Body of pancreas (tissue), 4 donors: ENCODE data around the gene CDK14. TPM values are rescaled to one million over a fixed set of nuclear protein-coding genes. Genes with fewer than 3 reads are reported as not detected.

Experiments
- ATAC-seq: fragments of 150-250 bp; one replicate; pipeline ENCODE4 v1.9.1; 2016
- DNase-seq, 4 donors: peaks; one replicate each; pipeline ENCODE4 v3.0.0-alpha.2; 2019
- H3K27ac ChIP-seq, 4 donors: fragments of 200-600 bp; sonication (generic); 1 replicate in 3 of 4; 2 replicates in 1 of 4; pipeline versions ENCODE4 v1.5.1 to v1.6.1; 2016 to 2019; ENCODE audit warnings: mild to moderate bottlenecking in 1 of 4, mixed read lengths in 1 of 4, moderate library complexity in 1 of 4
- H3K27me3 ChIP-seq, 2 donors: fragments of 200-600 bp; sonication (generic); one replicate each; pipeline ENCODE4 v1.6.0; 2016; ENCODE audit warnings: mild to moderate bottlenecking in 1 of 2
- H3K36me3 ChIP-seq, 2 donors: fragments of 200-600 bp; sonication (generic); replicated peaks in 1 of 2; 2 replicates each; pipeline ENCODE4 v1.5.1; 2016; ENCODE audit warnings: low read depth in 2 of 2; ENCODE audit not compliant: insufficient read depth in 1 of 2
- H3K4me1 ChIP-seq: fragments of 200-600 bp; sonication (generic); one replicate; pipeline ENCODE4 v1.6.0; 2016
- H3K4me3 ChIP-seq, 2 donors: fragments of 200-600 bp; sonication (generic); 1 replicate in 1 of 2; 2 replicates in 1 of 2; pipeline ENCODE4 v1.5.1; 2016 to 2019
- H3K9me3 ChIP-seq, 3 donors: fragments of 200-600 bp; sonication (generic); 1 replicate in 2 of 3; 2 replicates in 1 of 3; pipeline ENCODE4 v1.5.1; 2016
- POLR2A ChIP-seq, 3 donors: fragments of 450-650 bp; IDR thresholded peaks; one replicate each; pipeline ENCODE4 v1.6.1; 2016; ENCODE audit warnings: antibody characterized with exemption in 3 of 3, mild to moderate bottlenecking in 2 of 3
- WGBS, 2 donors: methylation state at CpG; one replicate each; pipeline ENCODE4 v1.1.5; 2017; 5-methylcytosine and 5-hydroxymethylcytosine counted together
- intact Hi-C: fragments of 100-400 bp; cut with DNase I; formaldehyde crosslinking; loops from one replicate; pipeline ENCODE4 v1.15.1; 2023
- total RNA-seq, 2 donors: library from RNA; depleted of rRNA; stranded (reverse); fragments of >200 nt; gene quantifications; one replicate each; pipeline ENCODE4 v1.1.0, GENCODE V29; 2016
- TF ChIP-seq, protein P1 (sequence below), 7 experiments: fragments of 450-650 bp in 4 of 7; fragments of 200-600 bp in 3 of 7; sonication (generic) in 3 of 7; IDR thresholded peaks; one replicate each; pipeline ENCODE4 v1.5.1; 2016 to 2019; ENCODE audit warnings: antibody characterized with exemption in 7 of 7

The CDK14 gene
- total RNA-seq, 2 donors from 2014 or later = 21.8 to 35.6 TPM

DNA sequence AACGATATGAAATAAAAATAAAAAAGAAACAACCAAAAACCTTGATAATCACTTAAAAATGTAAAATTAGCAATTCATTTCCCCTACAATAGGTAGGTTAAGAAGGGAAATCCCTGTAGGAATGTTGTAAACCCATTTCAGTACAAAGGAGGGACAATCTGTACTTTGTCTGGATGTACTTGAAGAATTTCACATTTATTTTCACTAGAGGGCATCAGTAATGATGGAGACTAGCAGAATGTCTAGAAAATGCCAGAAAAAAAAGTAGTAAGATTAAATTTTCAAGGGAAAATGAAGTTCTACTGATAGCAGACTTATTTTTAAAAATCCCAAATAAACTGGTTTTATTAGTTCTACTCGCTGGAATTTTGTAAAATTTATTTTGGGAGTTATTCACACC is 459.1 kb downstream of the CDK14 start:
- 89 to 91% methylated on average over 2 of the region's 2 CpGs for WGBS, 2 donors
- Histone ChIP-seq H3K27me3 (no peaks in the 10 kb centered on the region), H3K4me1 (no peaks in the 10 kb centered on the region), H3K9me3 (no peaks in the 10 kb centered on the region), H3K36me3 (no peaks in the 10 kb centered on the region), H3K27ac (no peak overlapping the region), H3K4me3 (no peak overlapping the region)
- intact Hi-C loops = no loop called here
- TF ChIP-seq, protein P1, sequence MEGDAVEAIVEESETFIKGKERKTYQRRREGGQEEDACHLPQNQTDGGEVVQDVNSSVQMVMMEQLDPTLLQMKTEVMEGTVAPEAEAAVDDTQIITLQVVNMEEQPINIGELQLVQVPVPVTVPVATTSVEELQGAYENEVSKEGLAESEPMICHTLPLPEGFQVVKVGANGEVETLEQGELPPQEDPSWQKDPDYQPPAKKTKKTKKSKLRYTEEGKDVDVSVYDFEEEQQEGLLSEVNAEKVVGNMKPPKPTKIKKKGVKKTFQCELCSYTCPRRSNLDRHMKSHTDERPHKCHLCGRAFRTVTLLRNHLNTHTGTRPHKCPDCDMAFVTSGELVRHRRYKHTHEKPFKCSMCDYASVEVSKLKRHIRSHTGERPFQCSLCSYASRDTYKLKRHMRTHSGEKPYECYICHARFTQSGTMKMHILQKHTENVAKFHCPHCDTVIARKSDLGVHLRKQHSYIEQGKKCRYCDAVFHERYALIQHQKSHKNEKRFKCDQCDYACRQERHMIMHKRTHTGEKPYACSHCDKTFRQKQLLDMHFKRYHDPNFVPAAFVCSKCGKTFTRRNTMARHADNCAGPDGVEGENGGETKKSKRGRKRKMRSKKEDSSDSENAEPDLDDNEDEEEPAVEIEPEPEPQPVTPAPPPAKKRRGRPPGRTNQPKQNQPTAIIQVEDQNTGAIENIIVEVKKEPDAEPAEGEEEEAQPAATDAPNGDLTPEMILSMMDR (IDR thresholded peaks at IDR 0.05) = no peak
- no peak for TF ChIP-seq POLR2A (IDR thresholded peaks at IDR 0.05)
- no peak for DNase-seq
- no peak for ATAC-seq

DNA sequence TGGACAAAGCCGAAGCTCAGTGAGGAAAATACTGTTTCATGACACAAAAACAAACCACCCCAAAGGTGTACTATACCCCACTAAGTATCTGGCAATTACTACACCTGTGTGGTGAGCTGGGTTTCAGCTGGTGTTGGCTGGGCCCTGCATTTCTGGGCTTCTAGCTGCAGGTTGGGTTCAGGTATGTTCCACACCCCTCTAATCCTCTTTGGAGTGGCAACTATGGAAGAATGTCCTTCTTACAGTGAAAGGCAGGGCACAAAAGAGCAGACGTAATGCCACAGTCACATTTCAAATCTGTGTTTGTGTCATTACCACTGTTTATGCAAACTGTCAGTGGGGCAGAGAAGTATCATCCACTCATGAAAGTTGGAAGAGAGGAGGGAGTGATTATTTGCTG is 466.6 kb downstream of the CDK14 start:
- intact Hi-C loops = no loop called here
- Histone ChIP-seq H3K27me3 (no peaks in the 10 kb centered on the region), H3K36me3 (no peaks in the 10 kb centered on the region), H3K9me3 (no peaks in the 10 kb centered on the region), H3K4me1 (peaks cover 5% of the 10 kb centered on the region), H3K27ac (no peak overlapping the region), H3K4me3 (no peak overlapping the region)
- WGBS, 2 donors = 92 to 96% methylated on average over 2 of the region's 2 CpGs
- no peak for DNase-seq
- no peak for ATAC-seq
- no peak for TF ChIP-seq POLR2A (IDR thresholded peaks at IDR 0.05)
- TF ChIP-seq, protein P1 (IDR thresholded peaks at IDR 0.05) = no peak

DNA sequence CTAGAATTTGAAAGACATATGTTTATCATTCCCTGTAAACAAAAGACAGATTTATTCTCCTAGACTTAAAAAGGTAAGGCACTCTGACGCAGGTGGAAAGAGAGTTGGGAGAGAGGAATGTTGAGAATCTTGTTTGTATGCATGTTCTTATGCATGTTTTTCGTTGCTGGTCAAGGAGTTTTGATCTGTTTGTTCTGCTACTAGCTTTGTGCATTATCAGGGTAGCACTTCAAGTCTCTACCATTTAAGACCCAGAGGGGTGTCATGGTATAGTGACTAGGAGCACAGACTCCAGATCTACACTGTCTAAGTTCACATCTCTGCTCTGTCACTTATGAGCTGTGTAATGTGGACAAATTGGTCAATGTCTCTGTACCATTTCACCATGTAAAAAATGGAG is 467.9 kb downstream of the CDK14 start:
- no peak overlapping the region for H3K4me3 ChIP-seq
- ATAC-seq = no peak
- WGBS, 2 donors = 74 to 75% methylated on average over 2 of the region's 2 CpGs

DNA sequence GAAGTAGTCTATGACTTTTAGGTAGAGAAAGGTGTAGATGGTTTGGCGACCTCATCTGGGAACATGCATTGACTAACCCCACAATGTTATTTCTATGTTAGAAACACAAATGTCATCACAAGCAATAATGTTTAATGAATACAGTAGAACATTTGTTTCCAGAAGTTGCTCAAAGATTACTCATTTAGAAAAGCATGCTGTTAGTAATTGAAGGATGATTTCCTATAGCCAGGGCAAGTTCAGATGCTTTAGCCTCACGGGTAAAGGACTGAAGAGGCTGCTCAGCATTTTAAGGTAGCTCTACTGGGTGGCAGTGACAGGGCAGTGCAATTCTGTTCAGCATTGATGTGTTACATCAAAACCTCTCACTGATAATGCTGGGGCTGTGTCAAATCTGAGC is 468.8 kb downstream of the CDK14 start:
- peaks cover 6% of the 10 kb centered on the region for H3K4me1 ChIP-seq
- H3K4me3 ChIP-seq = no peak overlapping the region
- WGBS, 2 donors = 74 to 77% methylated on average over 2 of the region's 2 CpGs
- no peak for DNase-seq
- H3K9me3 ChIP-seq = no peaks in the 10 kb centered on the region
- no peak for TF ChIP-seq POLR2A (IDR thresholded peaks at IDR 0.05)
- TF ChIP-seq, protein P1 (IDR thresholded peaks at IDR 0.05) = no peak
- no peaks in the 10 kb centered on the region for H3K27me3 ChIP-seq
- no peaks in the 10 kb centered on the region for H3K36me3 ChIP-seq
- no peak for ATAC-seq
- no peak overlapping the region for H3K27ac ChIP-seq
- intact Hi-C loops = no loop called here

More for the DNA sequence above, 467.9 kb downstream of the CDK14 start:
- Histone ChIP-seq H3K4me1 (peaks cover 6% of the 10 kb centered on the region), H3K27me3 (no peaks in the 10 kb centered on the region), H3K36me3 (no peaks in the 10 kb centered on the region), H3K9me3 (no peaks in the 10 kb centered on the region), H3K27ac (no peak overlapping the region)
- no peak for TF ChIP-seq POLR2A (IDR thresholded peaks at IDR 0.05)
- TF ChIP-seq, protein P1 (IDR thresholded peaks at IDR 0.05) = no peak
- no peak for DNase-seq
- intact Hi-C loops = no loop called here

DNA sequence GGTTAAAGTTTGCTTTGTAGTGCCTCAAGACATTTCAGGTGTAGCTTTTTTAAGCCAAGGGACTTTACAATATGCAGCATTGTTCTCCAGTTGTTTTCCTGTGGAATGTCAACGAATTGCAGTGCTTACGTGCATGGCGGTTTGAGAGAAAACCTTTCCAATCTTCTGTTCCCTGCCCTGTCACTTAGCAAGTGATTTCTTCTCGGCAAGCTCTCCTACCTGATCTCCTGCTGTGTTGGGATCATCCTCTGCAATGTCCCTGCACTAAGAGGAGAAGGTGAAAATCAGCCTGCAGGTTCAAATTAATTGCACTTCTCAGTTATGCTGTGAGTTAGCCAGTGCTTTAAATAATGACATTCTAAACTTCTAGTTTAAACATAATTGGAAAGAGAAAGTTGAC is 470.5 kb downstream of the CDK14 start:
- H3K36me3 ChIP-seq = no peaks in the 10 kb centered on the region
- no peak overlapping the region for H3K27ac ChIP-seq
- intact Hi-C loops = no loop called here
- H3K4me3 ChIP-seq = no peak overlapping the region
- no peak for ATAC-seq
- 55 to 57% methylated on average over 4 of the region's 4 CpGs for whole genome bisulfite sequencing, 2 donors
- TF ChIP-seq, protein P1 (IDR thresholded peaks at IDR 0.05) = no peak
- no peak for TF ChIP-seq POLR2A (IDR thresholded peaks at IDR 0.05)
- DNase-seq = no peak
- peaks cover 6% of the 10 kb centered on the region for H3K4me1 ChIP-seq
- no peaks in the 10 kb centered on the region for H3K9me3 ChIP-seq
- H3K27me3 ChIP-seq = no peaks in the 10 kb centered on the region
